Stimulated activated CD8-positive, alpha-beta memory T cell treated with anti-CD3 and anti-CD28 coated beads, Interleukin-12 subunit alpha, Interleukin-12 subunit beta, amount 100 ng/mL, for 1 hour (primary cell): ENCODE measurements around the gene SDHAF2.
"Not testable (repeated sequence)": the region's sequence is repeated elsewhere in the genome, so short reads cannot be mapped to it uniquely, and the experiment has no call there.

Experiments used
- DNase-seq: peaks from one replicate; pipeline ENCODE4 v3.0.0-alpha.2; 2020; ENCODE audit warnings: low read depth

SDHAF2 gene

DNA sequence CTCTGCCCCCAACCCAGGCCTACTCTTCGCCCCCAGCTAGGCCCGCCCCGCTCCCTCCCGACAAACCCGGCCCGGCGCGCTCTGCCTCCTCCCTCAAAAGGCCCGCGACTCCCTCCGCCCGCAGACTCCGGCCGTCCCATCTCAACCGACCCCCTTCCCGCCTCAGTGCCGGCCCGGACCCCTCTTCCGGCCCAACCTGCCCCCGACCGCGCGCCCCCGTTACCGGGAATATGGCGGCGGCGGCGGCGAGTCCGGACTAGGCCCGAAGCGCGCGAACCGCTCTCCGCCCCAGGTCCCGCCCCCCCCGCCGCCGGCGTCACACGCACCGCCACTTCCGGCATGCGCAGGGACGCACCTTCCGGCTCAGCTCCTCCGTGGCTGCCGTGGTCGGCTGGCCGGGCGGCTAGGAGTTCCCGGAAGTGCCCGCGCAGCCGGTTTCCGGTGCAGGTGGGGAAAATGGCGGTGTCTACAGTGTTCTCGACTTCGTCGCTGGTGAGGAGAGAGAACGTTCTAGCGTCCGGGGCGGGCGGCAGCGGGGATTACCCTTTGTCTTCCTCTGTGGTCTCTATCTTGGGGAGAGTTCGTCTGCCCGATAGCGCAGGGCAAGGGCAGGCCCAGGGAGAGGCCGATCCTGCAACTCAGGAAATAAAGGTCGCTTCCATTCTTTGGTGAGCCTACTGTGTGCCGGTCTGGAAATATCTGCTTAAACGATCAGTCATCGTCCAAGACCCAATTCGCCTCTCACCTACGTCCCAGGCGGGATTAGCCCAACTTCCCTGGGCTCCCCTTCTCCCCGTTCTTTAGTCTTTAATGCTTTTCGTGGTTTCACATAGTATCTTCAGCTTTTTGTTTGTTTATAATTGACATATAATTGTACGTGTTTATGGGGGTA is at the start of gene SDHAF2, which contains the start of gene CPSF7:
Gene SDHAF2, plus strand, starts transcription at position 434 of the 892 bp plus-strand sequence. Its CDS starts 23 bp downstream, at position 457.
Gene CPSF7, minus strand, starts transcription at position 285 of the 892 bp plus-strand sequence. CDS start 740 bp downstream, outside the sequence.
- DNase-seq = peak; percentile 95

DNA sequence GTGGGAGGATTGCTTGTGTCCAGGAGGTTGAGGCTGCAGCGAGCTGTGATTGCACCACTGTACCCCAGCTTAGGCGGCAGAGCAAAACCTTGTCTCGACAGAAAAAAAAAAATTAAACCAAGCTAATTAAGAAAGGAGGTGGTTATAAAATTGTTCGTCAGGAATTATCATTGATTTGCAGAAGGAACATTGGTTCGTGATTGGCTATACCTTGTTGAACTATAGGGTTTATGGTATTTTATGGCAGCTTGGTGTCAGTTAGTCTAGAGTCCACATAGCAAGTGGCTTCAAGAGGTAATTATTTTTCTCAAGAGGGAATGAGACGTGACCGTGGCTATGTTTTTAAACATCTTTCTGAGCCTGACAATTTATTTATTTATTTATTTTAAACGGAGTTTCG is 49.0 kb upstream of the SDHAF2 start:
- no peak for DNase-seq

DNA sequence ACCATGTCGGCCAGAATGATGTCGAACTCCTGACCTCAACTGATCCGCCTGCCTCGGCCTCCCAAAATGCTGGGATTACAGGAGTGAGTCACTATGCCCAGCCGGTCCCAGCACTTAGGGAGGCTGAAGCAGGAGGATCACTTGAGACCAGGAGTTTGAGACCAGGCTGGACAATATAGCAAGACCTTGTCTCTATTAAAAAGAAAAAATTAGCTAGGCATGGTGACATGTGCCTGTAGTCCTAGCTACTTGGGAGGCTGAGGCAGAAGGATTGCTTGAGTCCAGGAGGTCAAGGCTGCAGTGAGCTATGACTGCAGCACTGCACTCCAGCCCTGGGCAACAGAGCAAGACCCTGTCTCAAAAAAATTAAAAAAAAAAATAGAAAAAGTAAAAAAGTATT is 46.1 kb upstream of the SDHAF2 start:
- DNase-seq = not testable (repeated sequence)

DNA sequence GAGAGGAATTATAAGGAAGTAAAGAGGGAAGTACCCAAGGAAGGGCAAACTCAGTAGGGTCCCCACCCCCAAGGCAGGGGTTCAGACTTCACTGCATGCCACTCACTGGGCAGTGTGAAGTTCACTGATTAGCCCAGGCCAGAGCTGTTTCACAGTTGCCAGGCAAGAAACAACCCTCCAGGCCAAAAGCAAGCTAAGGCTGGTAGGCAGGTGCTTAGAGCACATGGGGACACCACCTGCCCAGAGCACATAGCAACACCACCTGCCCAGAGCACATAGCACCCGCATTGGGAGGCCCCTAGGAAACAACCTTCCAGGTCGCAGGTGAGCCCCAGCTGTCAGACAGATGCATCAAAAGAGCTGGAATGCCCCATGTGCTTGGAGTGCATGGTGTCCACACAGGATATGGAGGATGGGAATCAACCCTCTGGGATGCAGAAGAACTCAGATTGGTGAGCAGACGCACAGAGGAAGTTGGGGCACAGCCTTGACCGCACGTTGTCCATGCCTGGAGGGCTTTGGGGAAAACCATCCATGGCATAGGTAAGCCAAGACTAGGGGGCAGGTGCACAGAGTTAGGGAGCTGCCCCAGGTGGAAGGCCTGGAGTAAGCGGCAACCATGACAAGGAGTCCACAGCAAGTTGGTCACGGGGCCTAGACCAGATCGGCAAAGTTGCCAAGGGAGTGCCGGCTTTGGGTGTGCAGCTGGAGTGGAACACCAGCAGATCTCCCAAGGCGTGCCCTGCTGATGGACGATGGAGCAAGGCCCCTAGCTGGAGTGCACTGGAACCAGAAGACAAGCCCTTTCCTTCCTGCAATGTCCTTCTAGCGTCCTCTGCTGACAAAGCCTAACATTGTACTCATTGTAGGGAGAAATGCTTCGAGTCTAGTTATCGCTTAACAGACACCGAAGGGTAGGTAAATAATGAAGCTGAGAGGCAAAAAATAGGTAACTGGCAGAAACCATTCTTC is 45.4 kb upstream of the SDHAF2 start:
- DNase-seq = no peak

DNA sequence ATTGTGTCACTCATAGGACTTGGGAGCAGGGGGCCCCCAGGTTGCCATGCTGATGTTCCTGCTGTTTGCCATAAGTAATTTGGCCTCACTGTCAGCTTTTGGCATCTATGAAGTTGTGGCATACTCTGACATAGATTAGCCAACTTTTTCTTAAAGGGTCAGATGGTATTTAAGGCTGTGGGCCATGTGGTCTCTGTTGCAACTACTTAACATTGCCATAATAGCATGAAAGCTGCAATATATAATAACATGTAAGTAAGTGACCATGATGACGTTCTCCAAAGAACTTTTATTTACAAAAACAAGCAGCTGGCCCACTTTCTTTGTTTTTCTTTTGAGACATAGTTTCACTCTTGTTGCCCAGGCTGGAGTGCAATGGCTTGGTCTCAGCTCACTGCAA is 39.8 kb upstream of the SDHAF2 start:
- DNase-seq = no peak

DNA sequence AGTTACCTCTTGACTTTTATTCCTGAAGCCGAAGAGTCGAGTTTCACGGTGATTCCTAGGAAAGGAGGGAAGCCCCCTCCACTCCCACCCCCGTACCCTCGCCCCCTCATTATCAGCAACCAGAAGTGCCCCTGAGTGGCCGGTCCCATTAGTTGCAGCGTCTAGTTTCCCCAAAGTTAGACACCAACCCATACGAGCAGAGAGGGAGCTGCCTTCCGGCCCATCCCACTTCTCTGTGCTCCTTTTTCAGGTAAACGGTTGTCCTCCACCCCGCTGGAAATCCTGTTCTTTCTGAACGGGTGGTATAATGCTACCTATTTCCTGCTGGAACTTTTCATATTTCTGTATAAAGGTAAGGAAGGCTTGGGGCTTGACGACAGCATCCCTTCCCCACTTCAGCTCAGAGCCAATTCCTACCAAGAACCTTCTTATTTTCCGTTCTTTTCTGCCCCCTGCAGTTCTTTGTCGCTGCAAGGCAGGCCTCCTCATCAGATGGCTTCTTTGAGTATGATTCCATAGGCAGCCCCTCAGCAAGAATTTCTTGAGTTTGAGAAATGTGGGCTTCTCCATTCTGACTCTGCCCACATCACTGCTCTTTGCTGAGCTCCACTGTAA is 36.8 kb upstream of the SDHAF2 start:
- DNase-seq = no peak

DNA sequence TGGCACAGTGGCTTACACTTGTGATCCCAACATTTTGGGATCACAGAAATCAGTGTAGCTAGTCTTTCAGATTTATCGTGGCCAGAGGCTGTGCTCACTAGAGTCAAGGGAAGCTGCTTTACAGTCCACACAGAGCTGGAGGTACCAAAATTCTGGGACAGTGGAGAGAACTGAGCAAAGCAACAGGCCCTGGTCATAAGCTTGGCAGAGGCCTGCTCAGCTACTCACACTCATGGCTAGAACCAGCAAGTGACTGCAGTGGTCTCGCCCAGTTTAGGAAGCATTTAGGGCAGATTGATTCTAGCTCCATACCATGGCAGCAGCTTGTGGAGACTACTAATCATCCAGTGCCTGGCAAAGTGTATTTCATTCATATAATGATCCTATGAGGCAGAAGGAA is 28.8 kb upstream of the SDHAF2 start:
- no peak for DNase-seq

DNA sequence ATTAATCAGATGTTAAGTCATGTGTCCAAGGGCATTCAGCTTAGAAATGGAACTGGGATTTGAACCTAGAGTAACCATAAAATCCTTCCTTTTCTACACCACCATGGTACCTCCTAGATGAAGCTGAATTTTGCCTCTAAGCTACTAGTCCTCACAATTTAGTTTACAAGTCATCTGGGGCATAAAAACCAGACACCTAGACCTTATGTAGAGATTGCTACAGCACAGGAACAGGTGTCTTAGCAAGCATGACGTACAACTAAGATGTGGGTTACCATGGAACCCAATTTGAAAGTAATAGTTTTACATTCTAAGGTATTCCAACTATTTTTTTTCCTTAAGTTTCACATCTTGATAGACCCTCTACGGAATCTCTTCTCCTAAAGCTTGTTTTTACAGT is 28.4 kb upstream of the SDHAF2 start:
- no peak for DNase-seq

DNA sequence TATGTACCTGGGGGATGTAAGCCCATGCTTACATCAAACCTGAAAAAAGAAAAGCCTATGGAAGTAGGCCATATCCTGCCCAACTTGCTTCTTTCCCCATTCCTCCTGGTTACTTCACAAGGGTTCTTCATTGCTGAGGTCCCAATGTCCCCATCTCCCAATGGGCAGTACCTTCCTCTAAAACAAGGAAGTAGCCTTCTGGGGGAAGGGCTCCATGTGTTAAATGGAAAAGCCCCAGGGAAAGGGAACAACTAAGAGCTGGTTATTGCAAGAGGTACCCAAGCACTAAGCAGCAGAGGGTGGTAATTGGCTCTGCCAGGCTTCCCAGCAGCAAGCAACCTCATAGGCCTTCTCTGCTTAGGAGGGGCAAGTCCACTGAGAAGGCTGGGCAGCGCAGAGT is 26.3 kb upstream of the SDHAF2 start:
- no peak for DNase-seq

DNA sequence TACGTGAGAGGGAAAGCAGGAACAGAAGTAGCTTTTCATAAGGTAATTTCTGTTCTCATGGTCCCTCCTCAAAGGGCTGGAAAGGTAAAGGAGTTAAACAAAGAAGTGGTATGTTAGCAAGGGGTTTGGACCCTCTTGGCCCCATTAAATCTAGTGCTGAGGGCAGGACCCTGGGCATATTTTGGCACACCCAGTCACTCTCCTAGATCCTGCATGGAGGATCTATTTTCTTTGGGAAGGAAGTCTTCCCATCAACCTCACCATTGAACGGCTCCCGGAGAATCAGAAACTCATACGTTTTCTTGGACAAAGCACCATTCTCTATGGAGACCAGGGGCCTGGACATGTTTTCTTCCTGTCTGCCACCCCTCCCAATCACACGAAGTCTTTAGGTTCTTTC is 25.8 kb upstream of the SDHAF2 start:
- no peak for DNase-seq

DNA sequence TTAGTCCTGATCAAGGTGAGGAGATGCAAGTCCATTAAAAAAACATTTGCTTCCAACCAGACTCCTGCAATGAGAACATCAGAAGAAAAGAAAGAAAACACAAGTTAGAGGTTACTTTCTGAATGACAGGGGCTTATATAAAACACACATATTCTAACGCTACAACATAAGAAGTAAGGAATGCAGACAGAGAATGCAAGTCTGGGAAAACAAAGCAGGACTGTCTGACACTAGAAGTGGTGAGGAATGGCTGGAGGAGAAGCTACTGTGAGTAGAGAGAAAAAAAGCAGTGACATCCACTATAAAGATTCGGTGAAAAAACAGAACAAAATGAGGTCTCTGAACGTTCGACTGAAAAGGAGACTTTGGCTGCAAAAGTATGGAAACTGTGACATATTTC is 25.3 kb upstream of the SDHAF2 start:
- no peak for DNase-seq

DNA sequence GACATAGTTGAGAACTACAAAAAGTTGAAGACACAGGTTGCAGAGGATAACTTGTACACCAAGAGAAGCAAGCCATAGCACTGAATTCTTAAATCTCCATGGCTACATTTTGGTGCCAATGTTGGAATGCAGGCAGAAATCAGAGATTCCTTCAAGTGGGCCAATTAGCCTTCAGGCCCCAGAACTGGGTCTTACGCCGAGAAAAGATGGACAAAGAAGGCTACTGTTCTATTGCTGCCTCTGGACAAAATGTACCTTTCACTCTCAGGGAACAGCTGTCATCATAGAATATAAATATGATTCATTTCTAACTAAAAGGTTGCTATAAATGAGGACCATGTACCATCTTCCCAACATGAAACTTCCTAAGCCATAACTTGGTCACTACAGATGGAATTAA is 23.9 kb upstream of the SDHAF2 start:
- DNase-seq = no peak

DNA sequence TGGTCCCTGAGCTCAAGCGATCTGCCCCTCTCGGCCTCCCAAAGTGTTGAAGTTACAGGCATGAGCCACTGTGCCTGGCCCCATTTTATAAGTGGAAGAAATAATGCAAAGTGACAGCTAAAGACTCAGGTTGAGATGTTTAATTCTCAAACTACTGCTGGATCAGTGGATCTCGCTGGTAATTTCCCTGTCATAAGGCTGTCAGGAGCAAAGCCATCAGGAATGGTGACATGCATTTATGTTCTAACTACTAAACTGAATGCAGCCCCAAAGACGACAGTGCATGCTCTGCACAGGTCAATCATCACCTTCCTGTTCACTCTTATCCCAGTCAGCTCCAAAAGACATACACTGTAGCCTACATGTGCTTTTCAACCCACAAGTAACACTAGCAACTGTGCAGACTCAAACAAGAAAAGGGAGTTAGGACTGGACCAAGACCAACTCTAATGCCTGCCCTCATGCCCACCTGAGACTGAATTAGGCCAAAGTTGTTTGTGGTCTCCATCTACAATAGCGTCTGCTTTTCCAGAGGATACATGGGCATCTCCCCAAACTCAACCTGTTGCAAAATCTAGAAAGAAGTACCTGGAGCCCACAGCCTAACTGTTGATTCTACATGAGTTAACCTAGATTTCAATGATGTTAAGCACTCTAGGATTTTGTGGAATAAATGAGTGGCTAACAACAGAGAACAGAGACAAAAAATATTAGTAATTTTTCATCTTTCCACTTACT is 22.8 kb upstream of the SDHAF2 start:
- no peak for DNase-seq

DNA sequence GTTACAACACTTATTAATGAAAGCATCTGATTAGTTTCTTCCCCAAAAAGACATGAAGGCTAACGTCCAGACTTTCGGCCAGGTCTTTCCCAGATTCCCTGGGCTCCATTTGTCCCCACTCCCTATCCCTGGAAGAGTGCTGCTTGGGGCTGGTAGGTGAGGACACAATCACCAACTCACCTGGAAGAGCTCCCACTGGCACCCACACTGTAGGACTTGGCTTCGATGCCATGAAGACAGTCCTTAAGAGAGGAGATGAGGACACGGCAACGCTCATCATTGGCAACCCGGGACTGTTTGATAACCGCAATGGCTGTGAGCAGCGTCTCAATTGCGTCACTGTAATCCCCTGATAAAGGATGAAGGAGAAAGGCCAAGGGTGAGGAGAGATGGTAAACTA is 18.3 kb upstream of the SDHAF2 start:
- DNase-seq = no peak

DNA sequence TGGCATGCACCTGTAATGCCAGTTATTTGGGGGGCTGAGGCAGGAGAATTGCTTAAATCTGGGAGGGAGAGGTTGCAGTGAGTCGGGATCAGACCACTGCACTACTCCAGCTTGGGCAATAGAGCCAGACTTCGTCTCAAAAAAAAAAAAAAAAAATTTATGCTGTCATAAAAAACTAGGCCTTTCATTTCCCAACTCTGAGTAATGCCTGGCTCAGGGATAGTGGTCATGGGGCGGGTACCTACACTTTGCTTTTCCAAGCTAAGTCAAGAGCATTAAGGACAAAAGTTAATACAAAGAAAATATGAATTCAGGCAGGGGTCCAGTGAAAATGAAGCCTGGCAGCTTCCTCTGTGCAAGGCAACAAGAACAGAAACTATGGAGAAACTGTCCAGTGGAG is 16.4 kb upstream of the SDHAF2 start:
- no peak for DNase-seq

DNA sequence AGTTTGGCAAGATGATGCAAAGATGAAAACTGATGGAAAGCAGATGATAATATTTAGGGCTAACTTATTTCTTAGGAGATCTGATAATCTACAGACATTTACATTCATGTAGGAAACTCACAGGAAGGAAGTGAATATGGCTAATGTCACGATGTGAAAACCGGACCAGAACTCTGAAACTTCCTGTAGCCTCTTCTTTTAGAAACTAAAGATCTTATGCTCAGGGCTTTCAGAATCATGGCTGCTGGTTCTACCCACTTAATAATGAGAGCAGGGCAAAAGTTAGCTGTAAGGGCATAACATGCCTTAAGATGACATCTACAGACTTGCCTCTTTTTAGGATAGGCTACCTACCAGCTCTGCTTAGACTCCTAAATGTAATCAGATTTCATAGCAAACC is 15.4 kb upstream of the SDHAF2 start:
- no peak for DNase-seq

DNA sequence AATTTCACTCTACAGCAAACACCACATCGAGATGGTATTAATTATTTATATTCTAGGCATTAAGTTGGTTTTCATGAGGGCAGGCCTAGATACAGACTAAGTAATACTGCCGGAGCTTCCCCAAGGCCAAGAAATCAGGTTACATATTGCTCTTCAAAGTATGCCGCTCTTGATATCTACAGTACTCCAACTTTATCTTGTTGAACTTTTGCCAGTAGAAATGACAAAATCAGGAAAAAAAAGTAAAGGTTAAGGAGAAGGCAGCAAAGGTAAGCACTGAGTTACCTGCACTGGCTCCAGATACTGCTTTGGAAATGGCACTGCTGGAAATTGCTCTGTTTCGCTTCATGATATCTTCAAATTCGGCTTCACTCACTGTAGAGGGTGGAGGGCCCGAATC is 14.5 kb upstream of the SDHAF2 start:
- no peak for DNase-seq

DNA sequence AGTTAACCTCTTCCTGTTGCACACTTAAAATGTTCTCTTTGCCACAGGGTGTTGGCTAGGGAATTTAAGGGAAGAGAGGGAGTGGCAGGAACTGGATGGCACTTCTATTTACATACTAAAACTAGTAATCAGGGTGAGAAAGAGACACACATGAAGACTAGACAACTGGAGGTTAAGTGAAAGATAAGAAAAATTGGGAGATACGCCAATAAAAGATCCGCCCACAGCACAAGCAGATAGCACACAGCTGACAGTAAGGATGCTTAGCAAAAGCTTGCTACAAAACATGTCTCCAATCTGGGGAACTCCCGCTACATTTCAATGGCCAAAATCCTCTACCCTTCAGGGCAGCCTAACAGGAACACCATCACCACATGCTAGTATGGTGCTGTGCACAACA is 13.0 kb upstream of the SDHAF2 start:
- no peak for DNase-seq

DNA sequence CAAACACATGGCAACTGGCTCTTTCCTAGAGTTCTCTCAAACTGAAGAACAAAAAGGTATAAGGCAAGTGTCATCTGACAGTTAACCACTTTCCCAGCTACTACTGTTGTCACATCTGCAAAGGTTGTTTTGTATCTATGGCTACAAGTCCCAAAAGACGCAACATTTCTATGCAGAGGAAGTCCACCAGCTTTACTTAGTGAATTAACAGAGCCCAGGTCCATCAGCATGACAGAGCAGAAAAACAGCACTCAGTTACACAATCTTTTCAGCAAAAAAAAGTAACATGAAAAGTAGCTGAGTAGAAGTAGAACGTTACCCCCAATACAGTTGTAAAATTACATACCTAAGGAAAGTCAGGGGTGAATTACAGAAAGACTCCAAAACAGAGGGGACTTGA is 12.3 kb upstream of the SDHAF2 start:
- no peak for DNase-seq

DNA sequence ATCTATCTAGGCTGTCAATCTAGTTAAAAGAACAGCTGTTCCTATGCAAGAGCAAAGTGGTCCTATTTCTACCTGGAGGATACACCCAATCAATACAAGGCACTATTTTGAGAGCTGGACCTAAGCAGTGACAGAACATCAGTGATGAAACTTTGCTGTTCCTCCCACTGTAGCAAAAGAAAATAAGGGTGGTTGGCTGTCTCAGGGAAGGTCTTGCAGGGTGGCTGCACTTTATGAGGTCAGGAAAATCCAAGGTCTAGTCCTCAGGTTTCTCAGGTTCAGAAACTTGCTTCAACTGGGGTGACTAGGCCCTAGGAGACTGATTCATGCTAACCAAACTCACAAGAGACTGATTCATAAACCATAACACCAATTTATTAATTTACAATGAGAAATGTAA is 11.8 kb upstream of the SDHAF2 start:
- DNase-seq = no peak

DNA sequence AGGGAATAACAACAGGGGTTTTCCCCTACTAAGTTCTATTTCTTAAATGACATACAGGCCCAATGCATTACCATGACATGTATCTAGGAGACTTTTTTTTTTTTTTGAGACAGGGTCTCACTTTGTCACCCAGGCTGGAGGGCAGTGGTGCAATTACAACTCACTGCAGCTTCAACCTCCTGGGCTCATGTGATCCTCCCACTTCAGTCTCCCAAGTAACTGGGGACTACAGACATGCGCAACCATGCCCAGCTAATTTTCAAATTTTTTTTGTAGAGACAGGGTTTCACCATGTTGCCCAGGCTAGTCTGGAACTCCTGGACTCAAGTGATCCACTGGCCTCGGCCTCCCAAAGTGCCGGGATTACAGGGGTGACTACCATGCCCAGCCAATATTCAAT is 7.7 kb upstream of the SDHAF2 start:
- no peak for DNase-seq
